K562 (cell line): Measurements from ENCODE around the gene OSCP1. TPM values are rescaled to one million over a fixed set of nuclear protein-coding genes. Genes with fewer than 3 reads are reported as not detected.

ENCODE experiments used
- ETV6 ChIP-seq, 3 experiments: fragments of 150-350 bp in 1 of 3; sonication (generic) in 1 of 3; formaldehyde crosslinking in 1 of 3; IDR thresholded peaks; 2 replicates each; pipeline versions ENCODE4 v1.6.1 to v1.8.0; 2014 to 2022; ENCODE audit warnings: borderline replicate concordance in 2 of 3, low read depth in 2 of 3, antibody characterized with exemption in 1 of 3, low read length in 1 of 3, mild to moderate bottlenecking in 1 of 3, missing genetic modification reagents in 1 of 3
- KLF10 ChIP-seq: fragments of 250-450 bp; sonication (Bioruptor Pico); IDR thresholded peaks from 2 replicates; pipeline ENCODE4 v1.6.1; 2021; ENCODE audit warnings: matching md5 sums
- MCM5 ChIP-seq: fragments of 450-650 bp; IDR thresholded peaks from 2 replicates; pipeline ENCODE4 v1.6.1; 2016; ENCODE audit warnings: low read depth
- MEF2D ChIP-seq: conservative IDR thresholded peaks from 2 replicates; pipeline ENCODE4 v1.6.1; 2016; ENCODE audit warnings: low read depth, missing genetic modification characterization, missing compliant biosample characterization
- MTA3 ChIP-seq: fragments of 450-650 bp; formaldehyde crosslinking; IDR thresholded peaks from 2 replicates; pipeline ENCODE4 v1.6.1; 2017; ENCODE audit warnings: mild to moderate bottlenecking, borderline replicate concordance
- NFE2 ChIP-seq: IDR thresholded peaks from 2 replicates; pipeline ENCODE4 v1.6.1; 2014; ENCODE audit warnings: antibody characterized with exemption, low read depth
- POLR2AphosphoS5 ChIP-seq: IDR thresholded peaks from 2 replicates; pipeline ENCODE4 v1.6.1; 2011; ENCODE audit warnings: mild to moderate bottlenecking, low read depth, low read length, moderate library complexity; ENCODE audit not compliant: control insufficient read depth, insufficient read depth
- TAL1 ChIP-seq: fragments of 450-650 bp; IDR thresholded peaks from 2 replicates; pipeline ENCODE4 v1.6.1; 2016; ENCODE audit warnings: mild to moderate bottlenecking
- XRCC5 ChIP-seq: fragments of 200-400 bp; formaldehyde crosslinking; IDR thresholded peaks from 2 replicates; pipeline ENCODE4 v1.6.1; 2017; ENCODE audit warnings: low read depth, mild to moderate bottlenecking, low read length
- polyA plus RNA-seq, 8 experiments: library from polyadenylated mRNA; depleted of rRNA in 4 of 8; stranded (reverse) in 5 of 8; unstranded in 3 of 8; fragments of >200 nt; fragmentation: Nextera tagmentation in 2 of 8; fragmentation: Illumina TruSeq in 1 of 8; extraction: Ambion mirVana in 2 of 8; extraction: Trizol in 1 of 8; gene quantifications; 2 replicates each; pipeline versions ENCODE4 v1.2.1 to v1.2.3, GENCODE V29; 2011 to 2014; ENCODE audit warnings: inconsistent platforms in 1 of 8, missing spikeins in 1 of 8
- total RNA-seq, 7 experiments: library from RNA; depleted of rRNA in 6 of 7; stranded (reverse); fragments of >200 nt in 6 of 7; fragmentation: Illumina TruSeq in 2 of 7; extraction: Trizol in 2 of 7; gene quantifications; 2 replicates each; pipeline versions ENCODE4 v1.2.1 to v1.2.3, GENCODE V29; 2011 to 2021; ENCODE audit warnings: low replicate concordance in 1 of 7
- TF ChIP-seq, protein P1 (sequence below): fragments of 450-650 bp; conservative IDR thresholded peaks from 2 replicates; pipeline ENCODE4 v1.6.1; 2016; ENCODE audit warnings: missing genetic modification characterization, low read depth, mild to moderate bottlenecking, missing compliant biosample characterization, moderate library complexity
- TF ChIP-seq, protein P2 (sequence below): sonication (generic); formaldehyde crosslinking; IDR thresholded peaks from 2 replicates; pipeline ENCODE4 v1.8.1; 2023; ENCODE audit warnings: mild to moderate bottlenecking, missing genetic modification reagents
- TF ChIP-seq, protein P3 (sequence below): sonication (generic); formaldehyde crosslinking; IDR thresholded peaks from 2 replicates; pipeline ENCODE4 v1.5.0; 2020; ENCODE audit warnings: missing genetic modification reagents
- TF ChIP-seq, protein P4 (sequence below): fragments of 450-650 bp; formaldehyde crosslinking; conservative IDR thresholded peaks from 2 replicates; pipeline ENCODE4 v1.4.0; 2022; ENCODE audit warnings: mild to moderate bottlenecking, missing genetic modification characterization

OSCP1 gene
- total and polyA plus RNA-seq, 9 of the 15 experiments (the other 6 are each of a cell fraction or from before 2014, with no cell fraction given), result 0.15 to 0.40 (median 0.33) TPM; not detected in 5

DNA sequence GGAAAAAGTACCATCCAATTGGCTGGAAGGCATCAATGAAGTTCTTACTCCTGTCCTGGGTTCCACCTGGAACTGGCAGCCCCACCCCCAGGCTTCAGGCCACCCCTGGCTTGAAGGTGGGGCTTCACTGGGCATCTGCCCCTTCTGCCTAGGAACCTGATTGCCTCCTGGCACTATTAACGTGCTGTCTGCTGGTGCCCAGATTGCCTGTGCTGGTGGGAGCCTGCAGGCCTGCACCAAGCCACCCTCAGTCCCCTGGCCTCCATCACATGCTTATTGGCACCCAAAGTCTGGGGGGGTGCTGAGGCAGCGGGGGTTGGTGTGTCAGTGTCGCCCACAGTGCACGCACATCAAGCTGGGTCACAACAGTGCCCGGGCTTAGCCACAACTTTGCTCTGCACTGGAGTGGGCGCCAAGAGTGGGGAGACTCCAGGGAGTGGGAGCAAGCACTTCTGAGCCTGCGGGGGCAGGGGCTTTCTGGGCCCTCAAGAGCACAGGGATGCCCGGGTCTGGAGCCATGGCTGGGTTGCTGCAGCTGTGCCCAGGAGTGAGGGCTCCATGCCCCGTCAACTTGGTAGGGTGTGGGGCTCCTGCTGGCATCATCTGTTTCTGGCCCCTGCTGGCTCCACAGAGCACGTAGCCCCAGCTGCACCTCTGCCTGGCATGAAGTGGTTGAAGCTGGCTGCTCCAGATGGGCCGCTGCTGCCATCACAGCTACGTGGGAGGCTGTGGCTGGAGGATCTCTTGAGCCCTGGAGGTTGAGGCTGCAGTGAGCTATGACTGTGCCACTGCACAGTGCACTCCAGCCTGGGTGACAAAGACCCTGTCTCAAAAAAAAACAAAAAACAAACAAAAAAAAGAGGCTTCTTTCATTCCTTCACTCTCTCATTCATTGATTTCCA lies 48.4 kb downstream of the OSCP1 start (continued):
- no peak for TF ChIP-seq MEF2D (tag)
- TF ChIP-seq, protein P1, sequence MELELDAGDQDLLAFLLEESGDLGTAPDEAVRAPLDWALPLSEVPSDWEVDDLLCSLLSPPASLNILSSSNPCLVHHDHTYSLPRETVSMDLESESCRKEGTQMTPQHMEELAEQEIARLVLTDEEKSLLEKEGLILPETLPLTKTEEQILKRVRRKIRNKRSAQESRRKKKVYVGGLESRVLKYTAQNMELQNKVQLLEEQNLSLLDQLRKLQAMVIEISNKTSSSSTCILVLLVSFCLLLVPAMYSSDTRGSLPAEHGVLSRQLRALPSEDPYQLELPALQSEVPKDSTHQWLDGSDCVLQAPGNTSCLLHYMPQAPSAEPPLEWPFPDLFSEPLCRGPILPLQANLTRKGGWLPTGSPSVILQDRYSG (tag), result no peak
- no peak for TF ChIP-seq MCM5
- TF ChIP-seq, protein P2, sequence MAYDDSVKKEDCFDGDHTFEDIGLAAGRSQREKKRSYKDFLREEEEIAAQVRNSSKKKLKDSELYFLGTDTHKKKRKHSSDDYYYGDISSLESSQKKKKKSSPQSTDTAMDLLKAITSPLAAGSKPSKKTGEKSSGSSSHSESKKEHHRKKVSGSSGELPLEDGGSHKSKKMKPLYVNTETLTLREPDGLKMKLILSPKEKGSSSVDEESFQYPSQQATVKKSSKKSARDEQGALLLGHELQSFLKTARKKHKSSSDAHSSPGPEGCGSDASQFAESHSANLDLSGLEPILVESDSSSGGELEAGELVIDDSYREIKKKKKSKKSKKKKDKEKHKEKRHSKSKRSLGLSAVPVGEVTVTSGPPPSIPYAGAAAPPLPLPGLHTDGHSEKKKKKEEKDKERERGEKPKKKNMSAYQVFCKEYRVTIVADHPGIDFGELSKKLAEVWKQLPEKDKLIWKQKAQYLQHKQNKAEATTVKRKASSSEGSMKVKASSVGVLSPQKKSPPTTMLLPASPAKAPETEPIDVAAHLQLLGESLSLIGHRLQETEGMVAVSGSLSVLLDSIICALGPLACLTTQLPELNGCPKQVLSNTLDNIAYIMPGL (CRISPR knock-in tag), result 0 out of 2 replicates have a peak, but pooled peaks have one; percentile 17
- no peak for TF ChIP-seq POLR2AphosphoS5
- TF ChIP-seq, protein P3, sequence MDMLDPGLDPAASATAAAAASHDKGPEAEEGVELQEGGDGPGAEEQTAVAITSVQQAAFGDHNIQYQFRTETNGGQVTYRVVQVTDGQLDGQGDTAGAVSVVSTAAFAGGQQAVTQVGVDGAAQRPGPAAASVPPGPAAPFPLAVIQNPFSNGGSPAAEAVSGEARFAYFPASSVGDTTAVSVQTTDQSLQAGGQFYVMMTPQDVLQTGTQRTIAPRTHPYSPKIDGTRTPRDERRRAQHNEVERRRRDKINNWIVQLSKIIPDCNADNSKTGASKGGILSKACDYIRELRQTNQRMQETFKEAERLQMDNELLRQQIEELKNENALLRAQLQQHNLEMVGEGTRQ, result no peak
- TF ChIP-seq KLF10, result no peak
- TF ChIP-seq MTA3, result no peak
- no peak for TF ChIP-seq XRCC5
- TF ChIP-seq, protein P4, sequence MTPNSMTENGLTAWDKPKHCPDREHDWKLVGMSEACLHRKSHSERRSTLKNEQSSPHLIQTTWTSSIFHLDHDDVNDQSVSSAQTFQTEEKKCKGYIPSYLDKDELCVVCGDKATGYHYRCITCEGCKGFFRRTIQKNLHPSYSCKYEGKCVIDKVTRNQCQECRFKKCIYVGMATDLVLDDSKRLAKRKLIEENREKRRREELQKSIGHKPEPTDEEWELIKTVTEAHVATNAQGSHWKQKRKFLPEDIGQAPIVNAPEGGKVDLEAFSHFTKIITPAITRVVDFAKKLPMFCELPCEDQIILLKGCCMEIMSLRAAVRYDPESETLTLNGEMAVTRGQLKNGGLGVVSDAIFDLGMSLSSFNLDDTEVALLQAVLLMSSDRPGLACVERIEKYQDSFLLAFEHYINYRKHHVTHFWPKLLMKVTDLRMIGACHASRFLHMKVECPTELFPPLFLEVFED, result no peak
- TF ChIP-seq ETV6 (IDR thresholded peaks at IDR 0.05; ENCODE audit: borderline replicate concordance in 1 of 2, low read depth in 2 of 2, low read length in 1 of 2), result no peak
- TF ChIP-seq ETV6 (CRISPR knock-in tag; IDR thresholded peaks at IDR 0.05; ENCODE audit: borderline replicate concordance), result no peak
- TF ChIP-seq TAL1, result no peak
- TF ChIP-seq NFE2, result no peak
